HG03432 (cell line): ENCODE results near the gene INPP5A.
"Not testable (repeated sequence)": the region's sequence is repeated elsewhere in the genome, so short reads cannot be mapped to it uniquely, and the experiment has no call there.

Experiments used
- ATAC-seq: cut with Tn5 transposase; IDR thresholded peaks from one replicate; pipeline ENCODE4 v1.9.1; 2021; ENCODE audit warnings: mild to moderate bottlenecking, moderate library complexity; ENCODE audit not compliant: unreplicated experiment

Gene INPP5A

DNA sequence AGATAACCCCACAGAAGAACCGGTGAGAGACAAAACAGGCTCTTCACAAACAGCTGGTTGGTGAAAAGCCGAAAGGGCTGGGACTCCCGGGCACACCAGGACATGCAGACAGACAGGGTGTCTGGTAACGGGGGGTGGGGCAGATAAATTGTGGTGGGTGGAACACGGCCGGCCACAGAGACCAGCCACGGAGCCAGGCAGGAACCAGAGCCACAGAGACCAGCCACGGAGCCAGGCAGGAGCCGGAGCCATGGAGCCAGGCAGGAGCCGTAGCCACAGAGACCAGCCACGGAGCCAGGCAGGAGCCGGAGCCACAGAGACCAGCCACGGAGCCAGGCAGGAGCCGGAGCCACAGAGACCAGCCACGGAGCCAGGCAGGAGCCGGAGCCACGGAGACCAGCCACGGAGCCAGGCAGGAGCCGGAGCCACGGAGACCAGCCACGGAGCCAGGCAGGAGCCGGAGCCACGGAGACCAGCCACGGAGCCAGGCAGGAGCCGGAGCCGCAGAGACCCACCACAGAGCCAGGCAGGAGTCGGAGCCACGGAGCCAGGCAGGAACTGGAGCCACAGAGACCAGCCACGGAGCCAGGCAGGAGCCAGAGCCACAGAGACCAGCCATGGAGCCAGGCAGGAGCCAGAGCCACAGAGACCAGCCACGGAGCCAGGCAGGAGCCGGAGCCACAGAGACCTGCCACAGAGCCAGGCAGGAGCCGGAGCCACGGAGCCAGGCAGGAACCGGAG lies 288.4 kb downstream of the INPP5A start:
- not testable (repeated sequence) for ATAC-seq

DNA sequence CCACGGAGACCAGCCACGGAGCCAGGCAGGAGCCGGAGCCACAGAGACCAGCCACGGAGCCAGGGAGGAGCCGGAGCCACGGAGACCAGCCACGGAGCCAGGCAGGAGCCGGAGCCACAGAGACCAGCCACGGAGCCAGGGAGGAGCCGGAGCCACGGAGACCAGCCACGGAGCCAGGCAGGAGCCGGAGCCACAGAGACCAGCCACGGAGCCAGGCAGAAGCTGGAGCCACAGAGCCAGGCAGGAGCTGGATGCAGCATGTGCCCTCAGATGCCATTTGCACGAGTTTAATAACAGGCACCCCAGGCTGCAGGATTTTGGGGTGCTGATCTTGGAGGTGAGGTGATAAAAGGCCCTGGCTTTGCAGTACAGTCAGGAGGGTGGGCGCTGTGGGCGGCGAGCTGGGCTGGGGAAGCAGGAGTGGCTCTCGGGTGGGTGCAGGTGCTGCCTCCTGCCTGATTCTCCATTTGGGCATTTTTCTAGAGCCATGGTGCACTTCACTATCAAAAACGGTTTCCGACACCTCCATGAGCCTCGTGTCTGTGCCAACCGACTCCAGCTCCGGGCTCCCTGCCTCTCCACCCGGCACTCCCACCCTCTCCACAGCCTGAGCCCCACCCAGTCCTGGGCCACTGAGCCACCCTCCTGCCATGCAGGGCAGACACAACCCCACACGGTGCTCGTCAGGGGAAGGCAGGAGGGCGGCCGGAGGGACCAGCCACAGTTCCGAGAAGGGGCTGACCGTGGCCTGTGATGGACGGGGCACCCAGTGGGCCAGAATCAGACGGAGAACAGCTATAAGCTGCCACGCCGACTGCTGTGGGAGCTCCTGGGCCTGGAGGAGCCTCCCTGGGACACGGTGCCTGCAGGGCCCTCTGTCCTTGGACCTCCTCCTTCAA lies 289.2 kb downstream of the INPP5A start:
- no peak for ATAC-seq

DNA sequence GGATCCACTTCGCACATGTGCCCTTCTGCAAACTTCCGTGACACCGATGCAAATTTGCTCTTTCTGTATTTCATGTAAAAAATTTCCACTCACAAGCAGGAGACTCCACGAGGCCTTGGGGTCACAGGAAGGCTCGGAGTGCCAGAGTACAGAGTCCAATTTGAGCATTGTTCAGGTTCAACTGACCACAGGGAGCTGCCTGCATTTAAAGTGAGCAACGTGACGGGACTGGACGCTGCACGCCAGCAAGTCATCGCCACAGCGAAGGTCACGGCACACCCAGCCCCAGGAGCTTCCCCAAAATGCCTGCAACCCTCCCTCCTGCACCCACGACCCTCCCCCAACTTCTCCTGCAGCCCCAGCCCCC lies 289.8 kb downstream of the INPP5A start:
- ATAC-seq, result no peak

DNA sequence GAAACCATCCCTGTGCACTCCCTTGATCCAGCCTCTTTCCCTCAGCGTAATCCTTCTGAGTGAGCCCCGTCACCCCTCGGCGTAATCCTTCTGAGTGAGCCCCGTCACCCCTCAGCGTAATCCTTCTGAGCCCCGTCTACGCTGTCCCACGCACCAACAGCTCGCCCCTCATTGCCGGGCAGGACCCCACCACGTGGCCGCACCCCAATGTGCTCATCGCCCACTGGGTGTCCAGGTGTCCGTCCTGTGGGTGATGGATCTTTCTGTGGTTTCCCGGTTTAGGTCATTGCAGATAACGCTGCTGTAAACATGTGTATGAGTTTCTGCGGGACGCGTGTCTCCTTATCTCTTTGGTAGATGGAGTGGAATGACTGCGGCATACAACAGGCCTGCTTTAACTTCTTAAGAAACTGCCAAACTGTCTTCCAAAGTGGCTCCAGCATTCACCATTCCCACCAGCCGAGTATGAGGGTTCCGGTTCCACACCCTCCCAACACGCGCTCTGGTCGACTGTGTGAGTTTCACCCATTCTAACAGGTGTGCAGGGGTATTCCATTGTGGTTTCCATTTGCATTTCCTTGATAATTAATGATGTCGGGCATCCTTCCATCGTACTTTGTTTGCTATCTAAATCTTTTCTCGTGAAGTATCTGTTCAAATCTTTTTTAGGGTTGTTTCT lies 290.4 kb downstream of the INPP5A start:
- ATAC-seq, result no peak

DNA sequence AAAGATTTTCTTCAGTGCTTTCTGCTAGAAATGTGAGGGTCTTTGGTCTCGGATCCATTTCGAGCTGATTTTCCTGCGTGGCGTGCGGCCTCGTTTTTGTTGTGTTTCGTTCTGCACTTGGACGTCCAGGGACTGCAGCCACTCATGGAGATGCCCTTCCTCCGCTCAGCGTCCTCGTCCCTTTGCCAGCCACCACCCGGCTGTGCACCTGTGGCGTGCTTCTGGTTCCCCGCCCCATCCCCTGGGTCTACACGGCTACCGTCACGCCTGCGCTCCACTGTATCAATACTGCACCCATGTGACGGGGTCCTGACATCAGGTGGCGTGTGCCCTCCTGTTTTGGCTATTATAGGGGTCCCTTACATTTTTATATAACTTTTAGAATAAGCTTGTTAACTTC lies 291.1 kb downstream of the INPP5A start:
- no peak for ATAC-seq

DNA sequence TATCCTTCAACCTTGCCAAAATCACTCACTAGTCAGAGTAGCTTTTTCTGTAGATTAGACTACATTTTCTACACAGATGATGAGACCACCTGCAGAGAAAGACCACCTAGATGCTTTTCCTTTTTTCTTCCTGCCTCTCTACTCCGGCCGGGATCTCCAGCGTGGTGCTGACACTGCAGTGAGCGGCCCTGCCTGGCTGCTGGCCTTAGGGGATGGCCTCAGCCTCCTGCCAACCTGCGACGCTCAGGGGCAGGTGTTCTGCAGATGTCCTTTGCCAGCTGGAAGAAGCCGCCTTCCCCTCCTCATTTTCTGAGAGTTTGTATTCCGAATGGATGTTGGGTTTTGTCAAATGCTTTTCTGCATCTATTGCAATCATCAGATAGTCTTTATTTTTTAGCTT lies 291.8 kb downstream of the INPP5A start:
- ATAC-seq, result no peak

DNA sequence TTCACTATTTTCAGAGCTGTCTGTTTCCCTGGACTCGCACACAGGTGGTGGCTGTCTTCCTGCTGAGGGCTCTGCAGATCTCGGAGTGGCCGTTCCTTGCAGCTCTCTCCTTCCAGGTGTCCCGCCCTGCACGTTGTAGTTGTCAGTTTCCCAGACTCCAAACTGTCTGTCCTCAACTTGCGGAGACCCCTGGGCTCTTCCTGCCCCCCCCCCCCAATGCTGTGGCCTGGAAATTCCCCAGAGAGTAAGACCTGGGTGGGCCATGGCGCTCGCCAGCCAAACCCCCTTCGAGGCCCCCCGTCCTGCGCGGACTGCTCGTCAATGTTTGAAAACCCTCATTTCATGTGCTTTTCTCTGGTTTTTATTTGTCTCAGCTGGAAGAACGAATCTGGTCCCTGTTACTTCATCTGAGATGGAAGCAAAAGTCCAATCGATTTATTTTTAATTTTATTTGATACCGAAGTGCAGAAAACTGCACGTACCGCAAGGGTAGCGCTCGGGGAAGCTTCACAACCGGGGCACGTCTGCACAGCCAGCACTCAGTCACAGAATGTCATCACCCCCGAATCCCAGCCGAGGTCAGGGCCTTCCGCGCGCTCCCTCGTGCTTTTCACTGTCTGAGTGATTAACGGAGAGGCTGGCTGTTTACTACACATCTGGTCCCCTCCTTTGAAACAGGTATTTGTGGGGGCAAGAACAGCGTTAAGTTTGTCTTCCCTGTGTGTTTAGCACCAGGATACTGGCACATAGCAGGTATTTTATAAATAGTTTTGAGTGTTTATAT lies 294.8 kb downstream of the INPP5A start:
- ATAC-seq, result no peak
